Limb (tissue), 2 donors: ENCODE results near the gene FREM1.

Experiments used
- DNase-seq, 2 donors: peaks; one replicate each; pipeline ENCODE4 v3.0.0-alpha.2; 2016; ENCODE audit errors: extremely low spot score in 2 of 2

Gene FREM1

DNA sequence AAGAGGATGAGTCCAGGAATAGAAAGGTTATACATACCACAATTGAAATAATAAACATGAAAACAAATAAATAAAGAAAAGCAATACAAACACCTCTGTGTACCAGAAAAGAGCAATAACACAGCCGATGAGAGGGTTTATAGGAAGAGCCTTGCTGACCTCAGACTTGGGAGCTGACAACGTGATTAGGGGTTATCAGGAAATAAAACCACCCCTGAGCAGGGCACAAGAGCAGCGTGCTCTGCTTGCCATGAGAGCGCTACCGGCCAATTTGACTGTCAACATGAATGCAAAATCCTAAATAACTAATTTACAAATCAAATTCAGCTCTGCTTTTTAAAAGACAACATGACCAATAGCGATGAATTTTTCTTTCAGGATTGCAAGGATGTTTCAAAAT lies 2.6 kb upstream of the FREM1 start:
- DNase-seq, result no peak

- DNase-seq, result no peak
Measured at GRCh38 chr9:14911046-14911445, 818 bp upstream of the FREM1 start.

- no peak for DNase-seq
Measured at GRCh38 chr9:14909601-14909960, 647 bp downstream of the FREM1 start.

DNA sequence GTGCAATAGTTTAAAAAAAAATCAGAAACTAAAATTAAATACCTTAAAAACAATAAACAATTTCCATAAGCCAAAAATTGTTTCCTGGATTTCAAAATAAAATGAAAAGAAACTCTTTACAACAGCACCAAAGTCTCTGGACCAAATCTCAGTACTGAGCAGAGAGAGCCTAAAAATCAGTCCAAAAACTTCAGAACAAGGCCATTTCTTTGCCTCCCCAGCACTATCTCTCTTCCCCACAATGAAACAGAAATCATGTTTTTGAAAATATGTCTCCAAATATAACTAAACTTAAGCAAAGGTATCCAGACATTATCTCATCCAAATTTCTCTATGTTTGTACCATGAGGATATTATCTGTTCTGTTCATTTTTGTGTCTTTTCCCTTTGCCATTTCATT lies 1.0 kb downstream of the FREM1 start:
- DNase-seq, result no peak

GRCh38 chr9:14908295-14909180 lies 1.7 kb downstream of the FREM1 start:
- DNase-seq, result no peak

- no peak for DNase-seq
Measured at GRCh38 chr9:14907696-14908095, 2.5 kb downstream of the FREM1 start.

DNA sequence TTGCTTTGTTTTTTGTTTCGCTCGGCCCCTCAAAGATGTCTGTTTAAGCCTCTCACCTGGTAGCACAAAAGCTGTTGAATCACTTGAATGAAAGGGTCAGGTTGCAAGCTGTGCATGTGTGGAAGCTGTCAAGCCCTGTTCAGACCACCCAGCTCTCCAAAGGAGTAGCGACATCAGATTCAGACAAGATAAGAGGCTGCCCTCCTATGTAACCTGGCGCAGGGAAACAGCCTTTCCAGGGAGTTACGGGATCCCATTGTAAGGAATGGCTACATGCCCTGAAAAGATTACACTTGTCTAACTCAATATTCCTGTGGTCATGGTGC lies 2.9 kb downstream of the FREM1 start:
- no peak for DNase-seq

GRCh38 chr9:14906644-14907359 lies 3.4 kb downstream of the FREM1 start:
- DNase-seq, result no peak

DNA sequence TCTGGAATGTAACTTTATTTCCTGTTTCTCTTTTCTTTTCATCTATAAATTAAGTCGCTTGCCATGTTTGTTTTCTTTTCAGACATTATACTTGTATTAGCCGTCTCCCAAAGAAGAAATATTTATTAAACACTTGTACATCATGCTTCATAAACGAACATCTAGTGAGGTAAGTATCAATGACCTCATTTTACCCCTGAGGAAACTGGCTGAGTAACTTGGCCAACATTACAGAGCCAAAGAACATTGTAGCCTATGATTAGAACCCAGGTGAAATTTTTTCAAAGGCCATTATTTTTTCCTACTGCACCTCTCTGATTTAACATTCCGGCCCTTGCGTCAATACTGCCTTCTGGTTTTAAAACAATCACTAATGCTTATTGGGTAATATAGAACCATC lies 4.2 kb downstream of the FREM1 start:
- DNase-seq, result no peak

- DNase-seq, result no peak
Measured at GRCh38 chr9:14903040-14903439, 7.2 kb downstream of the FREM1 start.

DNA sequence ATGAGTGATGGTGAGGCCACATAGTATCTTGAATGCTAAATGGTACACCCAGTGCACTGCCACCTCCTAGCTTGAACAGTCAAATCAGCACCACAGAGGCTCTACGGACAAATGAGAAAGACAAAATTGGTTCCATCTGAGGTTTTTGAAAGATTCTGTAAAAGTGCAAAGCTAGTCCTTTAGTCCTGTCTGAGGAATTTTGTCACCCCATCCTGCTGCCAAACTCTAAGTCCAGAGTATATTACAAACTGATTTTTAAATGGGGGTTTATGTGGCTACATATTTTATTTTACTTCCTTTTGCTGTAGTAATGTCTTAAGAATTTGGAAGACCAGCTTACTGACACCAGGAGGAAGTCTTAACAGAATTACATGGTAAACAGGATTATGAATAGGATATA lies 7.7 kb downstream of the FREM1 start:
- DNase-seq, result no peak

DNA sequence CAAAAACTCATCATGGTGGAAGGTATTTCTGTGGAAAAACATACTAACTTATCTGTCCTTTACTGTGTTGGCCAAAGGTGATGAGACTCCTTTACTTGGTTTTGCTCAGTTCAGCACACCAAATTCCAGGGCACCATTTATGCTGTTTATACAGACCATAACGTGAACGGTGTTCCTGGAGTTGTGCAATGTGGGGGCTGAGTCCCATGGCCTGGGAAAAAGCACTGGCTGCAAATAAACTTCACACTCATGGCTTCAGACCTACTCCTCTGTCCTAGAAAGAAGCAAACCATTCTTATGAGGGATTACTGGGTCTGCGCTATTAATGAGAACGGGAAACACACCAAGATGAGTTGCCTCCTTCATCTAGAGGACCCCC lies 10.4 kb downstream of the FREM1 start:
- DNase-seq, result no peak

DNA sequence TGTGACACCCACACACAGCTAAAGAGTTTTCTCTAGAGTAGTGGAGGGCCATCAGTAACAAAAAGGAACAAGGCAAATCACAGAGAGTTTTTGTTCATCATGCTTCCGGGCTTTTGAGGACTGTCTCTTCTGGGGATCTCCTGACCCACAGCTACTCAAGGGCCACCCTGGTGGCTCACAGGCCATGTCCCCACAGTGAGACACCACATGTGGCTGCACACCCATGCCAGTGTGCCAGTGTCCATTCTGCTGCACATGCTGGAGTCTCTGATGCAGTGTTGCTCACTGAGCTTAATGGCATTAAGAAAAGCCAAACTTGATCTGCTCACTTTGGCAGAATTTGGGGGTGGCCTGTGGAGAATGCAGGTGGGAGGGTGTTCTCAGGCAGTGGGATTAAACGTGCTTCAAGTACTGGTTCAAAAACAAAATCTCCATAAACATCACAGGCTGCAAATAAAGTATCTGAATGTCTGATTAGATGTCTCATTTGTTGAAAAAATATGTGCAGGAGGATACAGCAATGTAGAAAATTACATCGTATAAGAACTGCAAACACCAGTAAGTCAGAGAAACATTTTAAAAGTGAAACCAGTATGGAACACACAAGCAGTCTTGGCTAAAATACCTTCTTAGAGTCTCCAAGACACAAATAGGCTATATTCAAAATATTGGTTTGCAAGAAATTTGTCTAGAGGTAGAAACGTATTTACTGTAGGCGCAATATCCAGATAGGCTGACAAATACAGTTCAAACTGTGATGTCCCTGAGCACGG lies 11.0 kb downstream of the FREM1 start:
- DNase-seq, result no peak

DNA sequence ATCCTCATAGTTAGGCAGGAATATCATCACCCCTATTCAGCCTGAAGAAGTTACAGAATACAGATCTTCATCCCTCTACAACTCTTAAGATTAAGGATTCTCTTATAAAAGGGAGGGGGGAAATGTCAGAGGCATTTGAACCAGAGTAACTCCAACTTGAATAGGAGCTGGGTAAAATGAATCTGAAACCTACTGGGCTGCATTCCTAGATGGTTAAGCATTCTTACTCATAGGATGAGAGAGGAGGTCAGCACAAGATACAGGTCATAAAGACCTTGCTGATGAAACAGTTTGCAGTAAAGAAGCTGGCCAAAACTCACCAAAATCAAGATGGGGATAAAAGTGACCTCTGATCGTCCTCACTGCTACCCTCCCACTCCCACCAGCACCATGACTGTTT lies 14.4 kb downstream of the FREM1 start:
- DNase-seq, result no peak

GRCh38 chr9:14893280-14893679 lies 16.9 kb downstream of the FREM1 start:
- DNase-seq, result no peak

DNA sequence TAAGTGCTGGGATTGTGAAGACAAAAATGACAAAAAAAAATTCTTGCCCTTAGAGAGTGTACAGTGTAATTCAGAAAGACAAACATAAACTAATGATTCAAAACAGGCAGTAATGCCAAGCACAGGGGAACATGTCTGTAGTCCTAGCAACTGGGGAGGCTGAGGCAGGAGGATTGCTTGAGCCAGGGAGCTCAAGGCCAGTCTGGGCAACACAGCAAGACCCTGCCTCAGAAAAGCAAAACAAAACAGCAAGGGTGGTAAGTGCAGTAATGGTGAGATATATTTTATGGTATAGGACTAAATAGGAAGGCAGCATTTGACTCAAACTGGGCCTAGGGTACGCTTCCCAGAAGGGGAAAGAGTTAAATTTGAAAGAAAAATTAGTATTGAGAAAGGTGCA lies 18.9 kb downstream of the FREM1 start:
- no peak for DNase-seq

- no peak for DNase-seq
Measured at GRCh38 chr9:14889451-14889850, 20.8 kb downstream of the FREM1 start.

DNA sequence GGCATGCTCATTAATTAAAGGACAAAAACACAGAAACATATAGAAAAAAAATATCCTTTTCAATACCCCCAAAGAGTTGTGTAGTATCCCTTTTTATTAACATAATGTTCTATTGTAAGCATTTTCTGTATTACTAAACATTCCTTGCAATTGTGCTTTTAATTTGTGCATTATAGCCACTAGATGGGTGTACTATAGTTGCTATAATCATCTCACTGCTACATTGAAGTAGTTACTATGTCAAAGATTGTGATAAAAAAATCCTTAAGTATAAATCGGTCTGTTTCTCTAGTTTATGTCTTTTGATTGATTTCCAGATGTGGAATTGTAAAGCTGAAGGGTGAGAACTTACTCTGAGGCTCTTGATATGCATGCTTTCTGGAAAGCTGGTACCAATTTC lies 21.4 kb downstream of the FREM1 start:
- no peak for DNase-seq

DNA sequence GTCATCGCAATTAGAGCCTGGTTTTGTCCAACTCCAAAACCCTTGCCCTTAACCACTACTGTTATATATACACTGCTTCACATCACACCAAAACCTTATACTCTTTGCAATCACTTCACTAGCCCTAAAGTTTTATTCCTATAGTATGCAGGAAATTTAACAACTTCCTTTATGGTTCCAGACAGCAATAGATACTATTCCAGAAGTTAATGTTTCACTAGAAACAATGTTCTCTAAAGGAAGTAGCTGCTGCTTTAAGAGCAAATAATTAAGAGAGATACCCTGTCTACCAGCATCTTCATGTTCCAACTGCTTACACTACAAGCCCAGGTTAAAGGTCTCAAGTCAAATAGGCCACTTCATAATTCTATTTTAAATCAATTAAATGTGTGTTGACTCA lies 22.0 kb downstream of the FREM1 start:
- no peak for DNase-seq

GRCh38 chr9:14887149-14887548 lies 23.1 kb downstream of the FREM1 start:
- DNase-seq, result no peak

DNA sequence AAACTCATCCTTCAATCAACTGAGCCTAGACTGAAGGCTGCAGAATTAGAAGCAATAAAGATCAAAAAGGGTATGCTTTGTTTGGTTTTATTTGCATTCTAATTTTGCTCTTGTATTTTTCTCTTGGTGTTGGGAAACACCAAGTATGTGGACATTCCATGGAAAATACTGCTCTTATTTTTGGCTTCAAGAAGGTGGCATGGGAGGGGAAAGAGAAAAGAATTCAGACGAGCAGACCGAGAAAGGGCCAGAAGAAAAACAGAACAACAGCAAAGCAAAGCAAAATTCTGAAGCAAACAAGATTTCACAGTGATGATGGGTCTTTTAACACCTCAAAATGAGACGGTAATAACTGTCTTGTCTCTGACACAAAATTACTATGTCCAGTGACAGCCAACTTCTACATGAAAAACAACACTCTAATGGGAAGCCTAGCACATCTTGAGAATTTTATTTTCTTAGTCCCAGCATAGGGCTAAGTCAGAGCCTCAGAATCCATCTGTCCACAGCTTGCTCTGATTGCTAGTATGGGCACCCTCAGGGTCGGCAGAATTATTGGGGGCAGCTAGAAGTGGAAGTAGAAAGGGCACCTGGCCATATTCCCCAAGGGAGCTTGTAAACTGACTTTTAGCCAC lies 26.8 kb downstream of the FREM1 start:
- no peak for DNase-seq

DNA sequence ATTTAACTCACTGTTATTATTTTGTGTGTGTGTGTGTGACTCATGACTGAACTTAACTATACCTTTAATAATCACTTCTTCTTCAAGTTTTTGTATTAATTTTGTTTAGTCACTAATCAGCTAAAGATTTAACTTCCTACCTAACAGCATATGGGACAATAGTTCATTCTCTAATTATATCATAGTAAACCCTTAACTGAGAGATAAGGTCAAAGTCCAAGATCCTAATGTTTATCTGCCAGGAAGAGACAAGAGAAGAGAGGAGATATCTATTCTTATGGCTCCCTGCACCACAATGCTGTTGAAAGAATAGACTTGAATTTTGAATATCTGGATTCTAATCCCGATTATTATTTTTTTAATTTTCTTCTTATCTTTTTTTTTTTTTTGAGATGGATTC lies 28.1 kb downstream of the FREM1 start:
- DNase-seq, result no peak
